ENCODE data around the gene ASMT. TPM values are rescaled to one million over a fixed set of nuclear protein-coding genes. Genes with fewer than 3 reads are reported as not detected.
"Not testable (repeated sequence)": the region's sequence is repeated elsewhere in the genome, so short reads cannot be mapped to it uniquely, and the experiment has no call there.

The ASMT gene
- total and polyA plus RNA-seq, 4 donors, result 0.26 TPM; not detected in 3

DNA sequence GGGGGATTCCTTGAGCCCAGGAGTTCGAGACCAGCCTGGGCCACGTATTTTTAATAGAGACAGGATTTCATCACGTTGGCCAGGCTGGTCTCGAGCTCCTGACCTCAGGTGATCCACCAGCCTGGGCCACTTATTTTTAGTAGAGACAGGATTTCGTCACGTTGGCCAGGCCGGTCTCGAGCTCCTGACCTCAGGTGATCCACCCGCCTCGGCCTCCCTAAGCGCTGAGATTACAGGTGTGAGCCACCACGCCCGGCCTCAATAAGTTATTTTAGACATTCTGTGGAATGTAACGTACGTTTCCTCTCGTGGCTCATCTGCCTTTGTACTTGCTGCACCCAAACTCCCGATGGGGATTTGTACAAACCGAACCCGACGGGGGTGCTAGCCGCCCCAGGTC is 8.8 kb downstream of the ASMT start (continued):
- no peak for TF ChIP-seq GABPA (IDR thresholded peaks at IDR 0.05 in 1 of 2, conservative IDR thresholded peaks at IDR 0.05 in 1 of 2)
- no peak for TF ChIP-seq RAD21 (IDR thresholded peaks at IDR 0.05)
- TF ChIP-seq FOXA2 (IDR thresholded peaks at IDR 0.05), result no peak
- TF ChIP-seq TAF1 (conservative IDR thresholded peaks at IDR 0.05), result no peak
- TF ChIP-seq, protein P1, sequence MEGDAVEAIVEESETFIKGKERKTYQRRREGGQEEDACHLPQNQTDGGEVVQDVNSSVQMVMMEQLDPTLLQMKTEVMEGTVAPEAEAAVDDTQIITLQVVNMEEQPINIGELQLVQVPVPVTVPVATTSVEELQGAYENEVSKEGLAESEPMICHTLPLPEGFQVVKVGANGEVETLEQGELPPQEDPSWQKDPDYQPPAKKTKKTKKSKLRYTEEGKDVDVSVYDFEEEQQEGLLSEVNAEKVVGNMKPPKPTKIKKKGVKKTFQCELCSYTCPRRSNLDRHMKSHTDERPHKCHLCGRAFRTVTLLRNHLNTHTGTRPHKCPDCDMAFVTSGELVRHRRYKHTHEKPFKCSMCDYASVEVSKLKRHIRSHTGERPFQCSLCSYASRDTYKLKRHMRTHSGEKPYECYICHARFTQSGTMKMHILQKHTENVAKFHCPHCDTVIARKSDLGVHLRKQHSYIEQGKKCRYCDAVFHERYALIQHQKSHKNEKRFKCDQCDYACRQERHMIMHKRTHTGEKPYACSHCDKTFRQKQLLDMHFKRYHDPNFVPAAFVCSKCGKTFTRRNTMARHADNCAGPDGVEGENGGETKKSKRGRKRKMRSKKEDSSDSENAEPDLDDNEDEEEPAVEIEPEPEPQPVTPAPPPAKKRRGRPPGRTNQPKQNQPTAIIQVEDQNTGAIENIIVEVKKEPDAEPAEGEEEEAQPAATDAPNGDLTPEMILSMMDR (IDR thresholded peaks at IDR 0.05; ENCODE audit: low read depth, low read length, missing input control), result no peak
- TF ChIP-seq FOXA1 (IDR thresholded peaks at IDR 0.05), result no peak
- no peak for TF ChIP-seq NR2F2 (IDR thresholded peaks at IDR 0.05)
- TF ChIP-seq SP1 (IDR thresholded peaks at IDR 0.05), result no peak
- TF ChIP-seq YY1 (IDR thresholded peaks at IDR 0.05), result no peak
- no peak for TF ChIP-seq RXRA (IDR thresholded peaks at IDR 0.05)
- TF ChIP-seq EGR1 (IDR thresholded peaks at IDR 0.05; ENCODE audit: low read depth in 2 of 2), result no peak

GRCh38 chrX:1624158-1624860 is 9.4 kb downstream of the ASMT start:
- not testable (repeated sequence) for H3K4me1 ChIP-seq (ENCODE audit: control insufficient read depth in 4 of 4, insufficient read depth in 4 of 4, low read length in 3 of 4); H3K27me3 ChIP-seq (ENCODE audit: control insufficient read depth in 4 of 4, insufficient read depth in 4 of 4, low read length in 3 of 4); H3K9me3 ChIP-seq (ENCODE audit: control insufficient read depth in 4 of 4, low read length in 3 of 4); H3K27ac ChIP-seq (ENCODE audit: low read depth in 1 of 2, low read length in 2 of 2); H3K9ac ChIP-seq (ENCODE audit: low read depth in 1 of 2, low read length in 2 of 2); H3K4me3 ChIP-seq (ENCODE audit: low read depth in 1 of 3, low read length in 3 of 3); DNase-seq (ENCODE audit: low spot score); H3K36me3 ChIP-seq (ENCODE audit: control insufficient read depth in 4 of 4, insufficient read depth in 3 of 4, low read depth in 1 of 4, low read length in 3 of 4)
- WGBS, result 88% methylated on average over 14 of the region's 14 CpGs

DNA sequence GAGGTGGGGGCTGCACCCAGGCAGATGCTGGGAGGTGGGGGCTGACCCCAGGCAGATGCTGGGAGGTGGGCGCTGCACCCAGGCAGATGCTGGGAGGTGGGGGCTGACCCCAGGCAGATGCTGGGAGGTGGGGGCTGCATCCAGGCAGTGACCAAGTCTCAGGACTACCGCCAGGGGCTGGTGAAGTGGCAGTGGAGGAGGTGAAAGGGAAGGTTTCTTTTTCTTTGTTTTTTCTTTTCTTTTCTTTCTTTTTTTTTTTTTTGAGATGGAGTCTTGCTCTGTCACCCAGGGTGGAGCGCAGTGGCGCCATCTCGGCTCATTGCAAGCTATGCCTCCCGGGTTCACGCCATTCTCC is 10.0 kb downstream of the ASMT start:
- not testable (repeated sequence) for H3K27ac ChIP-seq (ENCODE audit: low read depth in 1 of 2, low read length in 2 of 2); H3K9me3 ChIP-seq (ENCODE audit: control insufficient read depth in 4 of 4, low read length in 3 of 4); H3K4me3 ChIP-seq (ENCODE audit: low read depth in 1 of 3, low read length in 3 of 3); H3K9ac ChIP-seq (ENCODE audit: low read depth in 1 of 2, low read length in 2 of 2); H3K27me3 ChIP-seq (ENCODE audit: control insufficient read depth in 4 of 4, insufficient read depth in 4 of 4, low read length in 3 of 4); H3K36me3 ChIP-seq (ENCODE audit: control insufficient read depth in 4 of 4, insufficient read depth in 3 of 4, low read depth in 1 of 4, low read length in 3 of 4); DNase-seq (ENCODE audit: low spot score); H3K4me1 ChIP-seq (ENCODE audit: control insufficient read depth in 4 of 4, insufficient read depth in 4 of 4, low read length in 3 of 4)
- 95% methylated on average over 7 of the region's 7 CpGs for WGBS

GRCh38 chrX:1629244-1629643 is 14.4 kb downstream of the ASMT start:
- H3K9ac ChIP-seq (ENCODE audit: low read depth in 1 of 2, low read length in 2 of 2), result no peak overlapping the region
- H3K36me3 ChIP-seq (ENCODE audit: control insufficient read depth in 4 of 4, insufficient read depth in 3 of 4, low read depth in 1 of 4, low read length in 3 of 4), result no peaks in the 10 kb centered on the region
- no peaks in the 10 kb centered on the region for H3K27me3 ChIP-seq (ENCODE audit: control insufficient read depth in 4 of 4, insufficient read depth in 4 of 4, low read length in 3 of 4)
- WGBS, result 79% methylated on average over 7 of the region's 7 CpGs
- no peak overlapping the region for H3K4me3 ChIP-seq (ENCODE audit: low read depth in 1 of 3, low read length in 3 of 3)
- TF ChIP-seq, protein P2, sequence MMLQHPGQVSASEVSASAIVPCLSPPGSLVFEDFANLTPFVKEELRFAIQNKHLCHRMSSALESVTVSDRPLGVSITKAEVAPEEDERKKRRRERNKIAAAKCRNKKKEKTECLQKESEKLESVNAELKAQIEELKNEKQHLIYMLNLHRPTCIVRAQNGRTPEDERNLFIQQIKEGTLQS (IDR thresholded peaks at IDR 0.05), result no peak
- TF ChIP-seq, protein P1 (IDR thresholded peaks at IDR 0.05; ENCODE audit: low read depth, low read length, missing input control), result no peak
- TF ChIP-seq SP1 (IDR thresholded peaks at IDR 0.05), result no peak
- no peak for TF ChIP-seq FOXA1 (IDR thresholded peaks at IDR 0.05)
- TF ChIP-seq, protein P3, sequence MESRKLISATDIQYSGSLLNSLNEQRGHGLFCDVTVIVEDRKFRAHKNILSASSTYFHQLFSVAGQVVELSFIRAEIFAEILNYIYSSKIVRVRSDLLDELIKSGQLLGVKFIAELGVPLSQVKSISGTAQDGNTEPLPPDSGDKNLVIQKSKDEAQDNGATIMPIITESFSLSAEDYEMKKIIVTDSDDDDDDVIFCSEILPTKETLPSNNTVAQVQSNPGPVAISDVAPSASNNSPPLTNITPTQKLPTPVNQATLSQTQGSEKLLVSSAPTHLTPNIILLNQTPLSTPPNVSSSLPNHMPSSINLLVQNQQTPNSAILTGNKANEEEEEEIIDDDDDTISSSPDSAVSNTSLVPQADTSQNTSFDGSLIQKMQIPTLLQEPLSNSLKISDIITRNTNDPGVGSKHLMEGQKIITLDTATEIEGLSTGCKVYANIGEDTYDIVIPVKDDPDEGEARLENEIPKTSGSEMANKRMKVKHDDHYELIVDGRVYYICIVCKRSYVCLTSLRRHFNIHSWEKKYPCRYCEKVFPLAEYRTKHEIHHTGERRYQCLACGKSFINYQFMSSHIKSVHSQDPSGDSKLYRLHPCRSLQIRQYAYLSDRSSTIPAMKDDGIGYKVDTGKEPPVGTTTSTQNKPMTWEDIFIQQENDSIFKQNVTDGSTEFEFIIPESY (IDR thresholded peaks at IDR 0.05), result no peak
- no peak overlapping the region for H3K27ac ChIP-seq (ENCODE audit: low read depth in 1 of 2, low read length in 2 of 2)
- H3K9me3 ChIP-seq (ENCODE audit: control insufficient read depth in 4 of 4, low read length in 3 of 4), result no peaks in the 10 kb centered on the region
- DNase-seq (ENCODE audit: low spot score), result no peak
- no peaks in the 10 kb centered on the region for H3K4me1 ChIP-seq (ENCODE audit: control insufficient read depth in 4 of 4, insufficient read depth in 4 of 4, low read length in 3 of 4)
